BE2C (cell line): ENCODE measurements around the gene EPHA2.

Experiments used
- DNase-seq: peaks from one replicate; pipeline ENCODE4 v3.0.0-alpha.2; 2020
- H3K27me3 ChIP-seq: fragments of 250-450 bp; sonication (Bioruptor Pico); 2 replicates; pipeline ENCODE4 v1.5.1; 2020; ENCODE audit warnings: mild to moderate bottlenecking
- H3K36me3 ChIP-seq: fragments of 250-450 bp; sonication (Bioruptor Pico); 2 replicates; pipeline ENCODE4 v1.5.1; 2020; ENCODE audit warnings: mild to moderate bottlenecking
- H3K4me1 ChIP-seq: fragments of 250-450 bp; sonication (Bioruptor Pico); 2 replicates; pipeline ENCODE4 v1.5.1; 2020
- H3K4me3 ChIP-seq: 2 replicates; pipeline ENCODE4 v1.5.1; 2011; ENCODE audit warnings: low read depth, low read length
- H3K9me3 ChIP-seq: fragments of 250-450 bp; sonication (Bioruptor Pico); 2 replicates; pipeline ENCODE4 v1.5.1; 2020
- CTCF ChIP-seq: IDR thresholded peaks from 2 replicates; pipeline ENCODE4 v1.5.1; 2012; ENCODE audit warnings: mild to moderate bottlenecking, low read depth, low read length

EPHA2 gene

DNA sequence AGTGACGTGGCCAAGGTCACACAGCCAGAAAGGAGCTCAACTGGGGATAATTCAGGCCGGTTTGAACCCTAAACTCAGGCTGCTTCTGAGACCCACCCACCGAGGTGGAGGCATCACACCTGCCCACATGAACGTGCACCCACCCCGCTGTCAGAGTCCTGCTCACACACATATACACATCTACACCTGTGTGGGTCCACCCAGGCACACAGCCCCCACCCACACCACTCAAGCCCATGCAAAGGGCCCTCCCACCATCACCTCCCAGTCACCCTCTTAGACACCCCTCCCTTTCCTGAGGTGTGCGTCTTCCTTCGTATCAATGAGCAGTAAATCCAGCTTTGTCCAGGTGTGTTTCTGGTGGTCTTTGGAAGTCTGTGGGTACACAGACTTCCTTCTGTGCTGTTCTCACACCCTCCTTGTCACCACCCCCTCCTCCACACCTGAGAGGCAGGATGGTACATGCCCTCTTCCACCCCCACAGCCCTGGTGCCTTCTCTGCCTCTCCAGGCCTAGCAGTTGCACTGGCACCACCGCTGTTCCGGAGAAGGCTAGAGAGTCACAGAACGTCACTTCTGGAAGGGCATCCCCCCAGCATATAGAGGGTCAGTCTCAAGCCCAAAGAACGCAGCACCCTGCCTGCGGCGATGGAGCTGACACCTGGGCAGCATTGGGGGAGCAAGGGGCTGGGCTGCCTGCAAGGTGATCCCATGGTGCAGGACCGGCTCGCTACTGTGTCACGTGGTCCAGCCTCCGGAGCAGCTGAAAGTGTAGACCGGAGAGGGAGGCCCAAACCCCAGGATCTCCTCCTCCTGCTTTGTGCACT, 63.6 kb downstream of the EPHA2 start:
- no peak overlapping the region for H3K4me3 ChIP-seq
- no peaks in the 10 kb centered on the region for H3K9me3 ChIP-seq
- no peaks in the 10 kb centered on the region for H3K27me3 ChIP-seq
- DNase-seq, result no peak
- TF ChIP-seq CTCF, result no peak
- H3K4me1 ChIP-seq, result no peaks in the 10 kb centered on the region
- no peaks in the 10 kb centered on the region for H3K36me3 ChIP-seq

- no peaks in the 10 kb centered on the region for H3K4me1 ChIP-seq
- no peak for TF ChIP-seq CTCF
- no peaks in the 10 kb centered on the region for H3K9me3 ChIP-seq
- no peak for DNase-seq
- no peaks in the 10 kb centered on the region for H3K36me3 ChIP-seq
- H3K27me3 ChIP-seq, result no peaks in the 10 kb centered on the region
- no peak overlapping the region for H3K4me3 ChIP-seq
These were observed 64.6 kb downstream of the EPHA2 start for GRCh38 chr1:16091296-16091695.

DNA sequence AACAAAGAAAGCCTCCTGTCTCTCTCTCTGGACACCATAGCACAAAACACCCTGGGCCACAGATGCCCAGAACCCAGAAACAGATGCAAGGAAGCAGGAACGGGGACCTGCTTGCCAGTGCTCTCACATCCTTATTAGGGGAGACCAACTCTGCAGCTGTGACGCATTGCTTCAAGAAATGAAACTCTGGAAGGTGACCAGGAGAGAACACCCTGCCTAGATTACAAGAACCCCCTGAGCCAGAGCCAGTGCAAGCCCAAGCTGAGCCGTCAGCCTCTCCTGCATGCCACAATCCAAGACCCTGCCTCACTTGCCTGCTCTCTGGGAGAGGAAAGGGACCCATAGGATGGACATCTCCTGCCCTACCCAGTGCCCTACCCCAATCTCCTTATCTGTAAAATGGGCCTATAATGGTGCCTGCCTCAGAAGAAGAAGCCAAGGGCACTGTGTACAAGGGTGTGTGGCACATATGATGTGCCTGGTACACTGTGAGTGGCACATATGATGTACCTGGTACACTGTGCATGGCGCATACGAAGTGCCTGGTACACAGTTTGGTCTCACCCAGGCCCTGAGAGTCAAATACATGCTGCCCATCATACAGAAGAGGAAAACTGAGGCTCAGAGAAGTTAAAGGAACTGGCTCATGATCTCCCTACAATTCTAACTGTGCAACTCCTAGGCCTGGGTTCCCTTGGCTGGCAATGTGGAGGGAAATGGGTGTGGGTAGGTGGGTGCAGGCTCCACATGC, 65.6 kb downstream of the EPHA2 start:
- H3K4me1 ChIP-seq, result no peaks in the 10 kb centered on the region
- no peaks in the 10 kb centered on the region for H3K27me3 ChIP-seq
- H3K36me3 ChIP-seq, result no peaks in the 10 kb centered on the region
- no peak for TF ChIP-seq CTCF
- no peak overlapping the region for H3K4me3 ChIP-seq
- DNase-seq, result no peak
- H3K9me3 ChIP-seq, result no peaks in the 10 kb centered on the region

GRCh38 chr1:16088996-16089395, 66.9 kb downstream of the EPHA2 start:
- no peaks in the 10 kb centered on the region for H3K36me3 ChIP-seq
- no peaks in the 10 kb centered on the region for H3K9me3 ChIP-seq
- H3K27me3 ChIP-seq, result no peaks in the 10 kb centered on the region
- no peak for TF ChIP-seq CTCF
- DNase-seq, result no peak
- H3K4me3 ChIP-seq, result no peak overlapping the region
- H3K4me1 ChIP-seq, result no peaks in the 10 kb centered on the region

DNA sequence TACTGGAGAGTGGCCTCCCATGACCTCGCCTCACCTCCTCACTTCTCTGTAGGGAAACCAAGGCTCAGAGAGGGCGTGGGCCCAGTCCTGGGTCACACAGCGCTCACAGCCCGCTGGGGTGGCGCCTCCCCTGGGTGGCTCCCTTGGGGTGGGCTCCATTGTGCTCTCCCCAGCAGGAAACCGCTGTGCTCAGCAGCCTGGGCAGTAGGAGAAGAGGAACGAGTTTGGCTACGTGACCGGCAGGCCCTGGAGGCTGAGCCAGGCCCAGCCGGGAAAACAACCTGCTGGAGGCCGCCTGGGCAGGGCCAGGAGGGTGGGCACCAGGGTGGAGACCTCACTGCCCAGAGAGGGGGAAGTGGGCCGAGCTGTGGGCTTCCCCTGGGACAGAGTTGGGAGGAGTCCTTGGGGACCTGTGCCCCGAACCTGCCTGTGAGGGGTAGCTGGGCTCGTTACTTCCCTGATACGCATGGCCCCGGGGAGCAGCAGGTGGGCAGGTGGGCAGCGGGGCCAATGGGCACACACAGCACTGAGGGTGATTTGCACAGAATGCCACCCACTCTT, 67.4 kb downstream of the EPHA2 start:
- no peak for DNase-seq
- Histone ChIP-seq H3K9me3 (no peaks in the 10 kb centered on the region), H3K4me1 (no peaks in the 10 kb centered on the region), H3K27me3 (no peaks in the 10 kb centered on the region), H3K36me3 (no peaks in the 10 kb centered on the region), H3K4me3 (no peak overlapping the region)
- no peak for TF ChIP-seq CTCF
